ENCODE results near the gene SIPA1L3.

Gene SIPA1L3

GRCh38 chr19:37950471-37951175, 43.6 kb downstream of the SIPA1L3 start:
- no peak for DNase-seq

DNA sequence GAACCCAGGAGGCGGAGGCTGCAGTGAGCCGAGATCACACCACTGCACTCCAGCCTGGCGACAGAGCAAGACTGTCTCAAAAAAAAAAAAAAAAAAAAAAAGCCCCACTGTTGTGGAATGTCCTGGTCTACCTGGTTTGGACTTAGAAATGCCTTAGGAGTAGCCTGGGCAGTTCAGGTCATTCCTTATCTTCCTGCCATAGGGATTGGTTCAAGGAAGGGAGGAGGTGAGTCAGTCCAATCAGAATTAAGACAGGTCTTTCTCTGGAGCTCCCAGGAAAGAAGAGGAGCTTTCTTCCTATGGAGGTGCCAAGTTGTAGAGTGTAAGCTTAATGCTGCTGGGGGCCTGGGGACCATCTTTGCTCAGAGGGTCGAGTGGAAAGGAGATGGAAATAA, 44.8 kb downstream of the SIPA1L3 start:
- no peak for DNase-seq

DNA sequence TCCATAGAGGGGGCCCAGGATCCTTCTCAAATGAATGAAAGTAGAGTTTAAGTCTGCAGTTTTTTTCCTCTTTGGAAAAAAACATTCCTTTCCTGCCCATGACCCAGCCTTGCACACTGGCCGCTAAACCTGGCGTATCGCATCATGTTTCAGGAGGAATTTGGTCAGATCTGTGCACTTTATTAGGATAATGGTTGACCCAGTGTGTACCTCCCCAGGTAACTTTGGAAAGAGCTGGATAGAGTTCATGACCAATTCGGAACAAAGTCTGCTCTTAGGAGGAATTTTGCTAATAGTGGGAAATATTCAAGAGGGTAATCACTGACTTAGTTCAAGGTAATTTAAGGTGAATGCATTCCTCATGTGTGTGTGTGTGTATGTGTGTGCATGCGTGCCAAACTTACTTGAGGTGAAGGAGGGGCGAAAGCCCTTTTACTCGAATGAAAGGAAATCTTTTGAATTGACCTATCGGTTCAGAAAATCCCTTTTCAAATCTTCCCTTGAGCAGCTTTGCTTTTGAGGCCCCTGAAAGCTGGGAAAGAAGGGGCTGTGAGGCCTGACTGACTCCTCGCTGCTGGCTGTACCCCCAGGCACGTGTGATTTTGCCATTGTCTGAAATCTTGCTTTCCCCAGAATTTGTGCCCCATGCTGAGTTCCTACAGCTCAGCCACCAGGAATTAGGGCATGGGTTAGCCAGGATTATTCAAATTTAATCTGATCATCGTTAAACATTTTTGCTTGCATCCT, 46.3 kb downstream of the SIPA1L3 start:
- DNase-seq: no peak

GRCh38 chr19:37953918-37954303, 46.9 kb downstream of the SIPA1L3 start:
- DNase-seq: no peak

DNA sequence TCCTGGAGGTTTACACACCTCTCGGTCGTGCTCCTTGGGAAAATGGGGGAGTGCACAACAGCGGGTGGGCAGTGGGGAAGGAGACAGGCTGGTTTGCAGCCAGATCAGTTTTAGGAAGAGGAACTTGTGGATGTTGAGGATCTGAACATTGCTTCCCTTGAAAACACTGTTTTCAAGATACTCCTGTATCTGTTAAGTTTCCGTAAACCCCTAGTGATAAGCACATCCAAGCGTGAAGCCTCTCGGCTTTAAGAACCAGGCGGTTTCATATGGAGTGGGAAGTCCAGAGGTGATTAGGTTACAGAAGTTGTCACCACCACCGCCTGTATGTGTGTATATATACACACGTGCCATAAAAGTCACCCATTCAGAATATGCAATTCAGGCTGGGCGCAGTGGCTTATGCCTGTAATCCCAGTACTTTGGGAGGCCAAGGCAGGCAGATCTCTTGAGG, 47.4 kb downstream of the SIPA1L3 start:
- DNase-seq: no peak

DNA sequence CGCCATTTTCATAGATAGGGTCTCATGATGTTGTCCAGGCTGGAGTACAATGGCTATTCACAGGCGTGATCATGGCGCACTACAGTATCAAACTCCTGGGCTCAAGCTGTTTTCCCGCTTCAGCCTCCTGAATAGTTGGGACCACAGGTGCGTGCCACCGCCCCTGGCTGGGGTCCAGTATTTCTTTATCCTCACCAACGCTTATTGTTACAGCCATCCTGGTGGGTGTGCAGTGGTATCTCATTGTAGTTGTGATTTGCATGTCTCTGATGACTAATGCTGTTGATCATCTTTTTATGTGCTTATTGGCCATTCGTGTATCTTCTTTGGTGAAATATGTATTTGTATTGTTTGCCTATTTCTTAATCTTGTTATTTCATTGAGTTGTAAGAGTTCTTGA, 49.0 kb downstream of the SIPA1L3 start:
- no peak for DNase-seq

GRCh38 chr19:37957176-37957575, 50.2 kb downstream of the SIPA1L3 start:
- DNase-seq: no peak

DNA sequence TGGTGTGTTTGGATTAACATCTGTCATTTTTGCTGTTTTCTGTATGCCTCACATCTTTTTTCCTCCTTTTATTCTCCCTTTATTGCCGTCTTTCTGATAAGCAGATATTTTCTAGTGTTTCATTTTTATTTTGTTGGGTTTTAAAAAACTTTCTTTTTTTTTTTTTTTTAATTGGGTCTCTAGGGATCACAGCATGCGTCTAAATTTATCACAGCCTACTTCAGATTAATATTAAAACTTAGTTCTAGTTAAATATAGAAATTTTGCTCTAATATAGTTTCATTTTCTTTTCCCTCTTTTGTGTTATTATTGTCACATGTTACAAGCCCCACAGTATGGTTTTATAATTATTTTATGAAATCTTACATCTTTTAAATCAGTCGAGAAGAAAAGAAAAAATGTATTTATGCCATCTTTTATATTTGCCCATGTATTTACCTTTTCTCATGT, 52.7 kb downstream of the SIPA1L3 start:
- no peak for DNase-seq

DNA sequence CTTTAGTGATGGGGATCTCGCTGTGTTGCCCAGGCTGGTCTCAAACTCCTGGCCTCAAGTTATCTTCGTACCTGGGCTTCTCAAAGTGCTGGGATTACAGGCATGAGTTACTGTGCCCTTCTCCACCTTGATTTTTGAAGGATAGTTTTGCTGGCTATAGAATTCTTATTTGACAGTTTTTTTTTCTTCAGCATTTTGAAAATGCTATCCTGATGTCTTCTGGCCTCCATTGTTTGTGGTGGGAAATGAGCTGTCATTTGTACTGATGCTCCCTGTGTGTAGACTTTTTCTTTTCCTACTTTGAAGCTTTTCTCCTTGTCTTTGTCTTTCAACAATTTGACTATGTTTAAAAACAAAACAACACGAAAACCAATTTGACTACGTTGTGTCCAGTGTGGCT, 54.2 kb downstream of the SIPA1L3 start:
- no peak for DNase-seq

- DNase-seq: no peak
Measured at GRCh38 chr19:37963190-37963936, 56.4 kb downstream of the SIPA1L3 start.

- no peak for DNase-seq
Measured at GRCh38 chr19:37964109-37964508, 57.1 kb downstream of the SIPA1L3 start.

DNA sequence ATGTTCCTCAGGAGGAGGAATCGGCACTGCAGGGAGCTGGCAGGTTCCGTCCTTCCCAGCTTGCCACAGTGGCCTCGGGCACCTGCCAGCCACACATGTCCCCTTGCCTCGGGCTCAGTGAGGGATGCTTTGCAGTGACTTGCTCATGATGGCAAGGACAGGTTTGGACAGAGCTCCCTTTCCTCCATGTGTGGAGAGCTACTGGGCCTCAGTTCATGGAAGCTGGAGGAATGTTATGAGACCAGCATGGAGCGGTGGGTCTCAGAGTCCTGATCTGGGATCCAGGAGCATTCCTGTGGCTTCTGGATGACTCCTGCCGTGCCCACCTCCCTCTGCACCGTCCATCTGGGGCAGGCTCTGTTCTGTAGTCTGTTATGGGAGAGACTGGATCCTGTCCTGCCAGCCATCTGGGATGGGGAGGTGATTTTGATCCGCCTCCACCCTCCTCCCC, 59.2 kb downstream of the SIPA1L3 start:
- no peak for DNase-seq

DNA sequence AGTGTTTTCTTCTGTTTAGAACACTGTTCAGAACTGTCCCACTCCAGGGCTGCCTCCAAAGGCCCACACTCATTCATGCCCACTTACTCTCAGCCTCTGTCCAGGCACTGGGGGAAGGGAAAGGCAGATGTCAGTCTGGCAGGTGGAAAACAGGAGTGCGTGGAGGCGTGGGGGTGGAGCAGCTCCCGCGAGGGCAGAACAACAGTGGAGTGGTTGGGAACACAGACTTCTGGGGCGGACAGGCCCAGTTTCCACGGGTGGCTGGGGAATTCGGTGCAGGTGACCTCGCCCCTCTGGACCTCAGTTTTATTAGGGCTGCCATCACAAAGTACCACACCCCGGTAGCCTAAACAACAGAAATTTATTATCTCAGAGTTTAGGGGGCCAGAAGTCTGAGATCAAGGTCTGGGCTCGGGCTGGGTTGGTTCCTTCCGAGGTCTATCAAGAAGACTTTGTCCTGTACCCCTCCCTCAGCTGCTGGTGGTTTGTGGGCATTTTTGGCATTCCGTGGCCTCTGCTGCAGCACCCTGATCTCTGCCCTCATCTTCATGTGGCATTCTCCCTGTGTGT, 59.7 kb downstream of the SIPA1L3 start:
- DNase-seq: no peak

- no peak for DNase-seq
Measured at GRCh38 chr19:37969695-37970094, 62.7 kb downstream of the SIPA1L3 start.

DNA sequence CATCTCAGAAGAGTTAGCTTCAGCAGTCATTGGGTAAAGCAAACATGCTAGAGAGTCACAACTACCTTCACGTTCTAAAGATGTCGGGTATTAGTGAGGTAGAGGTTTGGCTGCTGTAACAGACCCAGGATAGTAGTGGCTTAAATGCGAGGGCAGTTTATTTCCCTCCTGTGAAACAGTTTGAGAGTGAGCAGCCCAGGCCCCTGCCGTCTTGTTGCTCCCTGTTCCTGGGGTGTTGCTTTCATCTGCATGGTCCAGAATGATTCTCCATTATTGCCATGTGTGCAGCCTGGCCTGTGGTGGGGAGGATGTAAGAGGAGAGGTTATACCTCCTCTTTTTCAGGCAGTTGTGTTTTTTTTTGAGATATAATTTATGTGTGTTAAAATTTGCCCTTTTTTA, 63.7 kb downstream of the SIPA1L3 start:
- DNase-seq: no peak

GRCh38 chr19:37972803-37973202, 65.8 kb downstream of the SIPA1L3 start:
- DNase-seq: no peak

DNA sequence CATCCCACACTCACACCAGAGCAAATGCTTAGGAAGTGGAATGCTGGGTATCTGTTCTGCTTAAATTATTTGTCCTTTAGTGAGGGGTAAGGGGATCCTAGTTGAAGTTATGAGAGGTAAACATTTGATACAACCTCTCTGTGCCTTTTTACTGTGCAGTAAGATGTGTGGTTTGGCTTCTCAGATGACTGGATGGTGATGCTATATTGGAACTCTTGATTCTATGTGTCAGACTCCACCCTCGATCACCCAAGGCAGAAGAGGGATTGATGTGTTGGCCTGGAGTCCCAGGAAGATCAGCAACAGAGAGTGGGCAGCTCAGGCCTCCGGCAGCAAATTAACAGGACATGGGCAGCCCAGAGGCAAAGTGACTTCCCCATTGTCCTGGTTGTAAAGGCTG, 66.7 kb downstream of the SIPA1L3 start:
- no peak for DNase-seq

- peak in 1 of 2 donors; percentile 21 for DNase-seq
Measured at GRCh38 chr19:37975071-37975470, 68.1 kb downstream of the SIPA1L3 start.

DNA sequence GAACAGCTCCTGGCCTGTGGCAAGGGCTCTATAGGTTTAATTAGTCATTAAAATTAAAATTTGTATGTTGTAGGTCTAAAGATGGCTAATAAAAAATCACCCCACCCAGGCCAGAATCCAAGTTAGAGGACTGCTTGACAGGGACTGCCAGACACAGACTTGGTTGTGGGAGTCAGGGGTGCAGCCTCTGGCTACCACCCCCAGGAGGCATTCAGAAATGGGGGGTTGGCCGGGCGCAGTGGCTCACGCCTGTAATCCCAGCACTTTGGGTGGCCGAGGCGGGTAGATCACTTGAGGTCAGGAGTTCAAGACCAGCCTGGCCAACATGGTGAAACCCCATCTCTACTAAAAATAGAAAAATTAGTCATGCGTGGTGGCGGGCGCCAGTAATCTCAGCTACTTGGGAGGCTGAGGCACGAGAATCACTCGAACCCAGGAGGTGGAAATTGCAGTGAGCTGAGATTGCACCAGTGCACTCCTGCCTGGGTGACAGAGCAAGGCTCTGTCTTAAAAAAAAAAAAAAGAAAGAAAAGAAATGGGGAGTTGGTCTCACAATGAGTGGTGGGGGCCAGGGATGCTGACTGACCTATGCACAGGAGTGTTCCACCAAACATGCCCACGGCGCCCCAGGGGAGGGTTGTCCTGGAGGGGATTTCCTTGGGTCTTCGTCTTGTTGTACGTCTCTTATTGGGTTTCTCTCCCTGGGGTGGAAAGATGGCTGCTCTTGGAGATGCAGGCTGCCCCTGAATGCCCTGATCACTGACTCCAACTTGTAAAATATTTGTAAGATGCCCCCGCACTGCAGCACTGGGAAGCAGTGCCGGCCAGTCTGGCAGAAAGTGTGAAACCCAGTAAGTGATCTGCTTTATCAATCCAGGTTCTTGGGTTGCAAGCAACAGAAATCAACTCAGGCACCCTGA, 68.8 kb downstream of the SIPA1L3 start:
- DNase-seq: no peak

DNA sequence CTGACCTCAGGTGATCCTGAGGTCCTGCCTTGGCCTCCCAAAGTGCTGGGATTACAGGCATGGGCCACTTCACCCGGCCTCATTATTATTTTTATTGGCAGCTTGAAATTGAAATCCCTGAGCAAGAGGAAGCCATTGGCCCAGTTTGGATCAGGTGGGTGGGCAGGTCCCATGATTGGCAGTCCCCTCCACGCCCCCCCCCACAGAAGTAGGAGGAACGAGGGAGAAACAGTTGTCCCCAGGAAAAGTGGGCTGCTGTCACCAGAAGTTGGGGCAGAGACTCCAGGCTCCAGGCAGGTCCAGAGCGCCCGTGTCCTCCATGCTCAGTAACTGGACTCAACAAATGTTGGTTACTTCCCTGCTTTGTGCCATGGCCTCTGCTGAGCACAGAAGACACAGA, 70.4 kb downstream of the SIPA1L3 start:
- no peak for DNase-seq

GRCh38 chr19:37977992-37978391, 71.0 kb downstream of the SIPA1L3 start:
- DNase-seq: peak; percentile 18 to 30

DNA sequence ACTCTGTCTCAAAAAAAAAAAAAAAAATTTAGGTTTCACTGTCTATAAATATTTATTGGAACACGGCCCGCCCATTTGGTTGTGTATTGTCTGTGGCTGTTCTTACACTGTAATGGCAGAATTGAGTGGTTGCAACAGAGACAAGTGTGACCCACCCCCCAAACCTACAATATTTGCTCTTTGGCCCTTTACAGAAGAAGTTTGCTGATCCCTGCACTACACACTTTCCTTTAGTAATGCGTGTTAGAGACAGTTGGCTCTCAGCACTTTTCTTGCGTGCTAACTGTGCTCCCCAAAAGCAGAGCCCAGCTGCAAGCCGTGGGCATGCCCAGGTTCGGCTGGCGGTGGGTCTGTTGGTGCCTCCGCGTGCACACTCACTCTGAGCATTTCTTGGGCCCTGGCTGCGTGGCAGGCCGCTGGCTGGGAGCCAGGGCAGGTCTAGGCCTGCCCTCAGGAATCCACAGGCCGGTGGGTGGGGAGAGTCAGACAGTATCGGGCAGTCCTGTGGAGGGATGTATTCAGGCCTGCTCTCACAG, 72.6 kb downstream of the SIPA1L3 start:
- no peak for DNase-seq
